ENCODE results near the gene MRPS18B. TPM values are rescaled to one million over a fixed set of nuclear protein-coding genes. Genes with fewer than 3 reads are reported as not detected.
"Not testable (repeated sequence)": the region's sequence is repeated elsewhere in the genome, so short reads cannot be mapped to it uniquely, and the experiment has no call there.

MRPS18B gene
- total RNA-seq, 2 donors from 2014 or later: 64.6 to 78.5 TPM

DNA sequence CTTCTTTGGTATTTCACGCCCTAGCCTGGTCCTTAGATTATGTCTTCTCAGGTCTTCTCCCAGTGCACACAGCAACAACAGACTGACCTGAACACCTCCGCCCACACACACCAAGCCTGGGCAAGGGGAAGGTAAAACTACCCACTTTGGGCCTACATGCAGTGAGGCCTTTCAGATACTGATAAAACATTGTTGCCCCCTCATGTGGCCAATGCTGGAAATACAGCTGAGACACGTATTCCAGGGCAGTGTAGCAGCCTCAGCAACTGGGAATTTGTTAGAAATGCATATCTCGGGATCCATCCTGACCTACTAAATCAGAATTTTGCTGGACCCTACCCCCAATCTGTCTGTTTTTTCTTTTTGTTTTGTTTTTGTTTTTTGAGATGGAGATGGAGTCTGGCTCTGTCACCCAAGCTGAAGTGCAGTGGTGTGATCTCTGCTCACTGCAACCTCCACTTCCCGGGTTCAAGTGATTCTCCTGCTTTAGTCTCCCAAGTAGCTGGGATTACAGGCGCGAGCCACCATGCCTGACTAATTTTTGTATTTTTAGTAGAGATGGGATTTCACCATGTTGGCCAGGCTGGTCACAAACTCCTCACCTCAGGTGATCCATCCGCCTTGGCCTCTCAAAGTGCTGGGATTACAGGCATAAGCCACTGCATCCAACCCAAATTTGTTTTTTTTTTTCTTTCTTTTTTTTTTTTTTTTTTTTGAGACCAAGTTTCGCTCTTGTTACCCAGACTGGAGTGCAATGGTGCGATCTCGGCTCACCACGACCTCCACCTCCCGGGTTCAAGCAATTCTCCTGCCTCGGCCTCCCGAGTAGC lies 20.1 kb upstream of the MRPS18B start:
- peak; percentile 85 for ATAC-seq (replicated peaks)
- not testable (repeated sequence) for H3K9me3 Mint-ChIP-seq, H3K4me3 Mint-ChIP-seq, H3K4me1 Mint-ChIP-seq, H3K27me3 Mint-ChIP-seq
- Mint-ChIP-seq H3K36me3 (ENCODE audit: low read depth) (peaks cover 68% of the 10 kb centered on the region), H3K27ac (peak overlapping the region; percentile 12)

DNA sequence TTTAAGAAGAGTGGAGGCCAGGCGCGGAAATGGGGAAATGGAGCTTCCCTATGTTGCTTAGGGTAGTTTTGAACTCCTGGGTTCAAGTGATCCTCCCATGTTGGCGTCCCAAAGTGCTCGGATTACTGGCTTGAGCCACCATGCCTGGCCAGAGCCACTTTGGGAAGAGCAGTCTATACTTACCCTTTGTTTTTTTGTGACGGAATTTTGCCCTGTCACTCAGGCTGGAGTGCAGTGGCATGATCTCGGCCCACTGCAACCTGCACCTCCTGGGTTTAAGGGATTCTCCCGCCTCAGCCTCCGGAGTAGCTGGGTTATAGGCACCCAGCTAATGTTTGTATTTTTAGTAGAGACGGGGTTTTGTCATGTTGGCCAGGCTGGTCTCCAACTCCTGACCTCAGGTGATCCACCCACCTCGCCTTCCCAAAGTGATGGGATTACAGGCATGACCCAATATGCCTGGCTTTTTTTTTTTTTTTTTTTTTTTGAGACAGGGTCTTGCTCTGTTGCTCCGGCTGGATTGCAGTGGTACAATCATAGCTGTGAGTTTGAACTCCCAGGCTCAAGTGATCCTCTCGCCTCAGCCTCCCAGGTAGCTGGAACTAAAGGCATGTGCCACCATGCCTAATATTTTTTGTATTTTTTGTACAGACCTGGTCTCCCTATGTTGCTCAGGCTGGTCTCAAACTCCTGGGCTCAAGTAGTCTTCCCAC lies 18.6 kb upstream of the MRPS18B start:
- no peak overlapping the region for H3K27ac Mint-ChIP-seq
- ATAC-seq (replicated peaks): no peak
- peaks cover 18% of the 10 kb centered on the region for H3K4me1 Mint-ChIP-seq
- H3K4me3 Mint-ChIP-seq: no peak overlapping the region
- no peaks in the 10 kb centered on the region for H3K9me3 Mint-ChIP-seq
- H3K27me3 Mint-ChIP-seq: no peaks in the 10 kb centered on the region
- H3K36me3 Mint-ChIP-seq (ENCODE audit: low read depth): peaks cover 70% of the 10 kb centered on the region

DNA sequence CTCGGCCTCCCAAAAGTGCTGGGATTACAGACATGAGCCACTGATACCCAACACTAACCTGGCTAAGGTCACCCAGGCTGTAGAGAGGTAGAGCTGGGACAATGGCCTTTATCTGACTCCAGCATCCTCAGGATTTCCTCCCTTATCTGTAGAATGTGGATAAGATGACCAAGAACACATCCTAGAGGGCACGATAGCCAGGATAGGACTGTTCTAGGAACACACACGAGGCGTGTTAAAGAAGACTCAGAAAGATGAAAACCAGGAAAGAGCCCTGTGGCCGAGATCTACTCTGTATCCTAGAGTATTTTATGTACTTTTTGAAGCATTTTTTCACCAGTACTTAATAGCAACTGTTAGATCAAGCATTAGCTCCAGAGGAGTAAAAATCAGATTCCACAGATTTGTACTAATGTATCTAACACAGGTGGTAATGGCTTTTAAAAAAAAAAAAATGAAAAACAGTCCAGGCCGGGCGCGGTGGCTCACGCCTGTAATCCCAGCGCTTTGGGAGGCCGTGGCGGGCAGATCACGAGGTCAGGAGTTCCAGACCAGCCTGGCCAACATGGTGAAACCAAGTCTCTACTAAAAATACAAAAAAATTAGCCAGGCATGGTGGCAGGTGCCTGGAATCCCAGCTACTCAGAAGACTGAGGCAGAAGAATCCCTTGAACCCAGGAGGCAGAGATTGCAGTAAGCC lies 17.9 kb upstream of the MRPS18B start:
- no peaks in the 10 kb centered on the region for H3K27me3 Mint-ChIP-seq
- no peak for ATAC-seq (replicated peaks)
- peaks cover 21% of the 10 kb centered on the region for H3K4me1 Mint-ChIP-seq
- peaks cover 70% of the 10 kb centered on the region for H3K36me3 Mint-ChIP-seq (ENCODE audit: low read depth)
- no peaks in the 10 kb centered on the region for H3K9me3 Mint-ChIP-seq
- no peak overlapping the region for H3K4me3 Mint-ChIP-seq
- no peak overlapping the region for H3K27ac Mint-ChIP-seq

DNA sequence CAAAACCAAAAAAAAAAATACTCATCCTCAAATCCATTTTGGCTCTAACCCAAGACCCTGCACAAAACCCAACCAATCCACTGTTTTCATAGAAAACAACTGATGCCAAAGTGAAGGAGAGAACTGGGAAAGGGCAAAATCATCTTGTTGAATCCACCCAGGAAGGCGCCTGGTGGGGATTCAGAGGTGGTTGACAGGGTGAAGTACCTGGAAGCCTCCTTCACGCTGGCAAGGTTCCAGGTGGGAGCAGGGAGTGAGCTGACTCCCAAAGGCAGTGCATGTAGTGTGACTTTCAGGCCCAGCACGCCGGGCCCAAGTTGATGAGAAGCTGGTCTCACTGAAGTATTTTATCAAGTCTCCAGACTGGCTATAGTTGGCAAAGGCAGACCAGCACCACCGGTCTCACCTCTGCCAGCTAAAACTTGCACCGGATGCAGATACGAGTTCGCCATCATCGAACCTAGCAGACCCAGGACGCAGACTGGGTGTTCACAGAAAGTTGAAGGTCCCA lies 17.1 kb upstream of the MRPS18B start:
- ATAC-seq (replicated peaks): no peak
- Mint-ChIP-seq H3K27ac (no peak overlapping the region), H3K4me1 (peaks cover 21% of the 10 kb centered on the region), H3K4me3 (no peak overlapping the region), H3K9me3 (no peaks in the 10 kb centered on the region), H3K36me3 (ENCODE audit: low read depth) (peaks cover 71% of the 10 kb centered on the region), H3K27me3 (no peaks in the 10 kb centered on the region)

DNA sequence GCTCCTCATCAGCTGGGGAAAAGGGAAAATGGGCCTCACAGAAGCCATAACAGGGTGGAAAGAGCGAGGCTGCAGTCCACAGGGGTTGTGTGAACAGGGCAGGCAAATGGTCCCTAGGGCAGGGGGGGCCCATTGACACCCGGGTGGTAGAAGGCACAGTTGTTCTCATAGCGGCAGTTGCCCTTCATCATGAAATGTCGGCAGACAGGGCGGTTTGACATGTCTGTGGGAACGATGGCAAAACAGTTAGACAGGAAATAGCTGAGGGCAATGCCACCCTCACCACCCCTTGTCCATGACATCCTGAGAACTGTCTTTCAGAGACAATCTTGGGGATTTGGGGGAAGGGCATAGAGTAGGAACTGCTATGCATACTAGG lies 16.2 kb upstream of the MRPS18B start:
- no peaks in the 10 kb centered on the region for H3K9me3 Mint-ChIP-seq
- no peak overlapping the region for H3K27ac Mint-ChIP-seq
- H3K4me3 Mint-ChIP-seq: no peak overlapping the region
- H3K27me3 Mint-ChIP-seq: no peaks in the 10 kb centered on the region
- peaks cover 26% of the 10 kb centered on the region for H3K4me1 Mint-ChIP-seq
- H3K36me3 Mint-ChIP-seq (ENCODE audit: low read depth): peaks cover 78% of the 10 kb centered on the region
- no peak for ATAC-seq (replicated peaks)

DNA sequence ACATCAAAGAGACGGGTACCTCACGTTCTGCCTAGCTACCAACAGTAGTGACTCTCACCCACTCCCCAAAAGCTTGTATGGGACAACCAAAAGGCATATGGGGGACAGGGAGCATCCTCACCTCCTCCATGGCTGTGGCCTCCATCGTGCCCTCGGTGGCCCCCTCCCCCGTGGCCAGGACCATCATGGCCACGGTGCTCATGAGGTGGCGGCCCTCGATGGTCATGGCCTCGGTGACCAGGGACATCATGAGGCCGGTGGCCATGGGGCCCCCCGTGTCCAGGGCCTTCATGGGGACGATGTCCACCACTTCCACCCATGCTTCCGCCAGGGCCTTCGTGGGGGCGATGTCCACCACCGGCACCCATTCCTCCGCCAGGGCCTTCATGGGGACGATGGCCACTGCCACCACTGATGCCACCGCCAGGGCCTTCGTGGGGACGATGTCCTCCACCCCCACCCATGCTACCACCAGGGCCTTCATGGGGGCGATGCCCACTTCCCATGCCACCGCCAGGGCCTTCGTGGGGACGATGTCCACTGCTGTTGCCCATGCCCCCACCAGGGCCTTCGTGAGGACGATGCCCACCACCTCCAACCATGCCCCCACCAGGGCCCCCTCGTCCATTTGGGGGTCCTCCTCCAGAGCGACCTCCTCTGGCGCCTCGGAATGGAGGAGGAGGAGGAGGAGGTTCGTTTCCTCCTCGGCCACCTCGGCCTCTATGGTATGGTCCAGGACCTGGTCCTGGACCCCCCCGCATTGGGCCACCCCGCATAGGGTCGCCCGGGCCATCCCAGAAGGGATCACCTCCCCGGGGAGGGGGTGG lies 15.6 kb upstream of the MRPS18B start:
- Mint-ChIP-seq H3K27me3 (no peaks in the 10 kb centered on the region), H3K9me3 (no peaks in the 10 kb centered on the region), H3K27ac (no peak overlapping the region), H3K4me1 (peaks cover 27% of the 10 kb centered on the region), H3K36me3 (ENCODE audit: low read depth) (peaks cover 82% of the 10 kb centered on the region), H3K4me3 (no peak overlapping the region)
- no peak for ATAC-seq (replicated peaks)

DNA sequence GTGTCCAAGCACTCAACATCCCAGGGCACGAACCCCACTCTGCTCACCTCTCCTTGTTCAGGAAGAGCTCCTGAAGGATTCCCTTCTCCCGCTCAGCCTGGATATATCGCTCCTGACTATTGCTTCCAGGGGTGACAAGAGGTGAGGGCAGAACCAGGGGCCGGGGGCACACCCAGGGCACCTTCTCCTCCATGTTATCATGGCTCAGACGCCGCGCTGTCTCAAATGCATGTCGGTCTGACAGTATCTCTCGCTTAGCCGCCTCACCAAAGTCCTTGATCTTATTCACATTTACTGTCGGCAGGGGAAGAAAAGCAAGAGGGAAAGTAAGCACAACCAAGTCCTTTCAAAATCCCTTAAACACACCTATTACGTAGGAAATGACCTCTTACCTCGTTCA lies 13.7 kb upstream of the MRPS18B start:
- no peaks in the 10 kb centered on the region for H3K27me3 Mint-ChIP-seq
- peak overlapping the region; percentile 51 for H3K27ac Mint-ChIP-seq
- no peak overlapping the region for H3K4me3 Mint-ChIP-seq
- peaks cover 33% of the 10 kb centered on the region for H3K4me1 Mint-ChIP-seq
- no peak for ATAC-seq (replicated peaks)
- peaks cover 96% of the 10 kb centered on the region for H3K36me3 Mint-ChIP-seq (ENCODE audit: low read depth)
- H3K9me3 Mint-ChIP-seq: no peaks in the 10 kb centered on the region

DNA sequence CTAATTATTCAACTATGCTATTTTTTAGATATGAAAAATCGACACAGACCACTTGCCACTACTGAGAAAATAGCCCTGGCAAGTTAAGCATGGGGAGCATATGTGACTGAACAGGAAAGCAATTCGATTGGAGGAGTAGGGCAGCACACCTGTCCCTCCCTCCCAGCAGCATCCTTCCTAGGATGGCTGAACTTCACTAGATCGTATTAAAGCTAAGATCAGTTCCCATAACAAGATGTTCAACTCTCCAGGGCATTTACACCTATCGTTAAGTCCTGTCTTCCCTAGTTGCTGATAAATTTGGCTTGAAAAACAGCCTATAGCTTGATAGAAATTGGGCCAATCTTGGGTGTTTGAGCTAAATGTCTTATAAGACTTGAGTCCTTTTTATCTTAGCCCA lies 7.6 kb upstream of the MRPS18B start:
- Mint-ChIP-seq H3K36me3 (ENCODE audit: low read depth) (peaks cover 100% of the 10 kb centered on the region), H3K9me3 (no peaks in the 10 kb centered on the region), H3K27me3 (no peaks in the 10 kb centered on the region), H3K4me1 (peaks cover 62% of the 10 kb centered on the region), H3K4me3 (no peak overlapping the region), H3K27ac (peak overlapping the region; percentile 58)
- no peak for ATAC-seq (replicated peaks)

DNA sequence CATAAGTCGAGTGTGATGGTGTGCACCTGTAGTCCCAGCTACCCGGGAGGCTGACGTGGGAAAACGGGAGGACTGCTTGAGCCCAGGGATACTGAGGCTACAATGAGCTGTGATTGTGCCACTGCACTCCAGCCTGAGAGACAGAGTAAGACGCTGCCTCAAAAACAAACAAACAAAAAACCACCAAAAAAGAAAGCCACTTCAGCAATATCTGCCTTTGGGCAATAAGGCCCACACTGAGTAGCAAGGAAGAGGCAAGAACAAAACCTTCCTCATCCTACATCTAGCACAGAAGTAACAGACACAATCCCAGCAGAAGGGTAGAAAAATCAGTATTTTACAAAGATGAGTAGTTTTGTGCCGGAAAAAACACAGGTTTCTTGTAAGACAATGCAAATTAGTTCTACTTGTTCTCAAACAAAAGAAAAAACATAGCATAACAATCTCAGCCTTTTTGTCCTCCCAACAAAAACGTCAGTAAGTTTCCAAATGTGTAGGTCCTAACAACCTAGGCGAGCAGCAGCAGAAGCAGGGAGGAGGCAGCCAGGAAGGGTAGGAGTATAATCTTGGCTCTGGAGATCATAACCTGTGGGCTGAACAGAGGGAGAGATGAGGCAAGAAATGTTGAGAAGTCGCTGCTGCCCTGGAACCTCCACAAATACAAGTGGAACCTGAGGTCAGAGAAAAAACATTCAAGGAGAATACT lies 6.3 kb upstream of the MRPS18B start:
- no peak for ATAC-seq (replicated peaks)

DNA sequence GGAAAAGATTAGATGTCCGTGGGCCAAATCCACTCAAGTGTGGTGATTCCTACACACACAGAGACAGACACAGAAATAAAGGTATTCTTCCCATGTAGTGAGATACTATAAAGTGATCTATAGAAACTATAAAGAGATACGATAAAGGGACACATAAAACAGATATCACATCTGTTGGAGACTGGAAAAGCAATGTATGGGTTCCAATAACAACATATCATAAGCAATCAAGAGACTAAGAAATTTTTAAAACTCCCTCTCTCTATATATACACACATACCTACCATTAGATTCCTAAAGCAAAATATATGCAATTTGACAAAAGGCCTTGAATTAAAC lies 5.8 kb upstream of the MRPS18B start:
- Mint-ChIP-seq H3K4me3 (peak overlapping the region; percentile 94), H3K27ac (peak overlapping the region; percentile 69)

More for the DNA sequence above, 6.3 kb upstream of the MRPS18B start:
- Mint-ChIP-seq H3K27ac (peak overlapping the region; percentile 69), H3K9me3 (no peaks in the 10 kb centered on the region), H3K4me3 (peak overlapping the region; percentile 94), H3K36me3 (ENCODE audit: low read depth) (peaks cover 100% of the 10 kb centered on the region), H3K27me3 (no peaks in the 10 kb centered on the region), H3K4me1 (peaks cover 58% of the 10 kb centered on the region)

DNA sequence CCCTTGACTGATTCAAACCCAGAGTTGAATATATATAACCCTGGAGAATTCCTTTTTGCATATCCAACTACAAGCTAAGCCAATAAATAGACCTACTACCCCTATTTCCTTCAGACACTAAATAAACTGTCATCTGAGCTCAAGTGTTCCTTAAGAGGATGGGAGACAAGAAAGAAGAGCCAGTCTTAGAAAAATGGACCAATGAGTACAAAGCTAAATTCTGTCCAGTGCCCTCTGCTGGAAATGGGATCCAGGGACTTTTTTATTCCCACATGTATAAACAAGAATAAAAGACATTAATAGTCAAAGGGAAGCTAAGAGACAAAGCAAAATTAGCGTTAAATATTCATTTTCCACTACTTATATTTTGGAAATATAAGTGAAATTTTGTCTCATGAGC lies 5.4 kb upstream of the MRPS18B start:
- Mint-ChIP-seq H3K36me3 (ENCODE audit: low read depth) (peaks cover 100% of the 10 kb centered on the region), H3K9me3 (no peaks in the 10 kb centered on the region), H3K4me1 (peaks cover 54% of the 10 kb centered on the region), H3K27me3 (no peaks in the 10 kb centered on the region), H3K27ac (peak overlapping the region; percentile 69), H3K4me3 (peak overlapping the region; percentile 94)
- ATAC-seq (replicated peaks): no peak

More for the DNA sequence above, 5.8 kb upstream of the MRPS18B start:
- ATAC-seq (replicated peaks): no peak
- H3K9me3 Mint-ChIP-seq: no peaks in the 10 kb centered on the region
- H3K27me3 Mint-ChIP-seq: no peaks in the 10 kb centered on the region
- H3K36me3 Mint-ChIP-seq (ENCODE audit: low read depth): peaks cover 100% of the 10 kb centered on the region
- H3K4me1 Mint-ChIP-seq: peaks cover 54% of the 10 kb centered on the region

DNA sequence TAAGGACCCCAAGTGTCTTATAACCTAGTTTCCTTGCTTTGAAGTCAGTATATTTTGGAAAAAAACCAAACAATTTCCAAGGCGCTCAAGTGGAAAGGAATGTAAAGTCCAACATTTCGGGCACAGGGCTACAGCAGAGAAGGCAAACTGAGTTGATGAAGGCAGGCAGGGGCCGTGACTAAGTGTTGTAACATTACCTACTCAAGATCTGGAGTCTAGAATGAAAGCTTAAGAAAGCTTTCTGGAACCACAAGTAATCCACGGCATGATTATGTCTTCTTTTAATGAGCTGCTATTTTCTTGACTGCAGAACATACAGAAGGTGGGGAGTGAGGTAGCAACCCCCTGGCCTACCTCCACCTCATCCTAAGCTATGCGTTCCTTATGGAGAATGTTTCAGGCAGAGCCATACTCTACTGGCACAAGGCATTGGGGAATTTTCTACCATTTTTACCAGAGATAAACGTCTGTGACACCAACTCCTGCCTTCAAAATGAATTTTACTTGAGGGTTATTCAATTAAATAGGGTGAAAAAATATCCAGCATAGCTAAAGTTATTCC lies 4.9 kb upstream of the MRPS18B start:
- H3K4me3 Mint-ChIP-seq: peak overlapping the region; percentile 94
- peaks cover 100% of the 10 kb centered on the region for H3K36me3 Mint-ChIP-seq (ENCODE audit: low read depth)
- H3K27ac Mint-ChIP-seq: peak overlapping the region; percentile 100
- H3K27me3 Mint-ChIP-seq: no peaks in the 10 kb centered on the region
- peaks cover 49% of the 10 kb centered on the region for H3K4me1 Mint-ChIP-seq
- ATAC-seq (replicated peaks): no peak
- H3K9me3 Mint-ChIP-seq: no peaks in the 10 kb centered on the region

All from activated T-helper 17 cell treated with anti-CD3 and anti-CD28 coated beads, Interleukin-2, amount 50 U/mL, for 72 hours (primary cell).